H9 (cell line): ENCODE results near the gene NUAK2. TPM values are rescaled to one million over a fixed set of nuclear protein-coding genes. Genes with fewer than 3 reads are reported as not detected.

Experiments
- DNase-seq: peaks from one replicate; pipeline ENCODE4 v3.0.0-alpha.2; 2017
- H2AFZ ChIP-seq: one replicate; pipeline ENCODE4 v1.6.1; 2013; ENCODE audit warnings: mild to moderate bottlenecking, low read length, control low read depth, moderate library complexity
- H2AK5ac ChIP-seq: 2 replicates; pipeline ENCODE4 v1.6.1; 2013; ENCODE audit warnings: low read length, control low read depth, mixed read lengths; ENCODE audit not compliant: insufficient read length
- H2BK120ac ChIP-seq: one replicate; pipeline ENCODE4 v1.6.1; 2013; ENCODE audit warnings: low read depth, mild to moderate bottlenecking, low read length, control low read depth, inconsistent platforms; ENCODE audit not compliant: poor library complexity, severe bottlenecking
- H2BK12ac ChIP-seq: 2 replicates; pipeline ENCODE4 v1.6.1; 2013; ENCODE audit warnings: low read length, control low read depth, mixed read lengths, low read depth; ENCODE audit not compliant: insufficient read length
- H2BK15ac ChIP-seq: 2 replicates; pipeline ENCODE4 v1.6.1; 2013; ENCODE audit warnings: low read depth, low read length, control low read depth
- H2BK20ac ChIP-seq: one replicate; pipeline ENCODE4 v1.6.1; 2013; ENCODE audit warnings: low read depth, mild to moderate bottlenecking, low read length, control low read depth, inconsistent platforms; ENCODE audit not compliant: poor library complexity, severe bottlenecking
- H2BK5ac ChIP-seq: 2 replicates; pipeline ENCODE4 v1.6.1; 2013; ENCODE audit warnings: low read length, control low read depth, mixed read lengths; ENCODE audit not compliant: insufficient read length
- H3K14ac ChIP-seq: 2 replicates; pipeline ENCODE4 v1.6.1; 2013; ENCODE audit warnings: low read length, control low read depth; ENCODE audit not compliant: insufficient read depth
- H3K18ac ChIP-seq: 2 replicates; pipeline ENCODE4 v1.6.1; 2013; ENCODE audit warnings: low read depth, mild to moderate bottlenecking, mixed read lengths, low read length, control low read depth; ENCODE audit not compliant: insufficient read length
- H3K23ac ChIP-seq: 2 replicates; pipeline ENCODE4 v1.6.1; 2013; ENCODE audit warnings: low read length, control low read depth, mixed read lengths, low read depth; ENCODE audit not compliant: insufficient read length
- H3K23me2 ChIP-seq: 2 replicates; pipeline ENCODE4 v1.6.1; 2013; ENCODE audit warnings: low read depth, mild to moderate bottlenecking, mixed read lengths, low read length, control low read depth; ENCODE audit not compliant: insufficient read length, poor library complexity, severe bottlenecking
- H3K27ac ChIP-seq: 2 replicates; pipeline ENCODE4 v1.5.1; 2013; ENCODE audit warnings: low read length, control low read depth, mixed read lengths, low read depth; ENCODE audit not compliant: insufficient read length
- H3K27me3 ChIP-seq: 2 replicates; pipeline ENCODE4 v1.6.1; 2013; ENCODE audit warnings: low read length, control low read depth, inconsistent platforms; ENCODE audit not compliant: insufficient read depth
- H3K4ac ChIP-seq: 2 replicates; pipeline ENCODE4 v1.6.1; 2013; ENCODE audit warnings: low read depth, mild to moderate bottlenecking, control low read depth, inconsistent platforms, low read length, moderate library complexity
- H3K4me1 ChIP-seq: 2 replicates; pipeline ENCODE4 v1.6.1; 2013; ENCODE audit warnings: low read length, control low read depth, inconsistent platforms; ENCODE audit not compliant: insufficient read depth
- H3K4me2 ChIP-seq: 2 replicates; pipeline ENCODE4 v1.6.1; 2013; ENCODE audit warnings: low read length, control low read depth, mixed read lengths; ENCODE audit not compliant: insufficient read length, insufficient read depth
- H3K56ac ChIP-seq: 2 replicates; pipeline ENCODE4 v1.6.1; 2013; ENCODE audit warnings: low read depth, mild to moderate bottlenecking, mixed read lengths, low read length, control low read depth; ENCODE audit not compliant: insufficient read length
- H3K79me1 ChIP-seq: 2 replicates; pipeline ENCODE4 v1.6.1; 2013; ENCODE audit warnings: low read depth, mild to moderate bottlenecking, moderate library complexity, low read length, control low read depth, inconsistent platforms; ENCODE audit not compliant: insufficient read depth, poor library complexity, severe bottlenecking
- H3K79me2 ChIP-seq: 2 replicates; pipeline ENCODE4 v1.6.1; 2013; ENCODE audit warnings: low read length, control low read depth, inconsistent platforms; ENCODE audit not compliant: insufficient read depth
- H3K9ac ChIP-seq: 2 replicates; pipeline ENCODE4 v1.6.1; 2013; ENCODE audit warnings: low read length, control low read depth, mixed read lengths; ENCODE audit not compliant: insufficient read length; ENCODE audit errors: extremely low read depth
- H3K9me3 ChIP-seq: one replicate; pipeline ENCODE4 v1.6.1; 2013; ENCODE audit warnings: low read depth, low read length, inconsistent platforms; ENCODE audit not compliant: control insufficient read depth
- H3T11ph ChIP-seq: one replicate; pipeline ENCODE4 v1.6.1; 2013; ENCODE audit warnings: mild to moderate bottlenecking, low read length, control low read depth, inconsistent platforms
- H4K20me1 ChIP-seq: one replicate; pipeline ENCODE4 v1.6.1; 2013; ENCODE audit not compliant: control insufficient read depth, insufficient read length, insufficient read depth
- H4K5ac ChIP-seq: 2 replicates; pipeline ENCODE4 v1.6.1; 2013; ENCODE audit warnings: low read depth, mild to moderate bottlenecking, mixed read lengths, low read length, control low read depth; ENCODE audit not compliant: insufficient read length
- H4K8ac ChIP-seq: replicated peaks from 2 replicates; pipeline ENCODE4 v1.6.1; 2013; ENCODE audit warnings: low read length, control low read depth, mixed read lengths, low read depth; ENCODE audit not compliant: insufficient read length
- H4K91ac ChIP-seq: 2 replicates; pipeline ENCODE4 v1.6.1; 2013; ENCODE audit warnings: low read depth, mild to moderate bottlenecking, moderate library complexity, mixed read lengths, low read length, control low read depth; ENCODE audit not compliant: insufficient read length
- H3K27ac Mint-ChIP-seq, 3 experiments: 2 replicates in 2 of 3; 3 replicates in 1 of 3; pipeline ENCODE4 v1.8.0; 2020 to 2021; ENCODE audit warnings: mixed read lengths in 3 of 3, mild to moderate bottlenecking in 1 of 3, moderate library complexity in 1 of 3
- H3K27me3 Mint-ChIP-seq: 2 replicates; pipeline ENCODE4 v1.8.0; 2021; ENCODE audit warnings: low read depth, mild to moderate bottlenecking, moderate library complexity, mixed read lengths
- H3K36me3 Mint-ChIP-seq, 3 experiments: 2 replicates in 2 of 3; 3 replicates in 1 of 3; pipeline ENCODE4 v1.8.0; 2020 to 2021; ENCODE audit warnings: low read depth in 3 of 3, mixed read lengths in 3 of 3; ENCODE audit not compliant: insufficient read depth in 1 of 3
- H3K4me1 Mint-ChIP-seq, 2 experiments: 2 replicates each; pipeline ENCODE4 v1.8.0; 2020; ENCODE audit warnings: mixed read lengths in 2 of 2
- H3K4me3 Mint-ChIP-seq, 2 experiments: 2 replicates in 1 of 2; 3 replicates in 1 of 2; pipeline ENCODE4 v1.8.0; 2020 to 2021; ENCODE audit warnings: mild to moderate bottlenecking in 2 of 2, mixed read lengths in 2 of 2, moderate library complexity in 1 of 2
- H3K9me3 Mint-ChIP-seq, 2 experiments: 2 replicates in 1 of 2; 3 replicates in 1 of 2; pipeline ENCODE4 v1.8.0; 2020; ENCODE audit warnings: mild to moderate bottlenecking in 2 of 2, mixed read lengths in 2 of 2, moderate library complexity in 1 of 2
- WGBS: extraction: QIAGEN DNeasy Blood & Tissue Kit; methylation state at CpG from one replicate; pipeline ENCODE4 v1.1.7; 2013; ENCODE audit warnings: missing lambda C conversion rate, low lambda C conversion rate, mixed read lengths; ENCODE audit not compliant: insufficient read length; ENCODE audit errors: extremely low coverage; 5-methylcytosine and 5-hydroxymethylcytosine counted together
- total RNA-seq: library from RNA; stranded (reverse); gene quantifications from 2 replicates; pipeline ENCODE4 v1.2.1, GENCODE V29; 2021
- TF ChIP-seq, protein P1 (sequence below): fragments of 200-600 bp; sonication (generic); conservative IDR thresholded peaks from 3 replicates; pipeline ENCODE4 v1.8.0; 2021; ENCODE audit warnings: antibody characterized with exemption, mild to moderate bottlenecking

Gene NUAK2
- total RNA-seq, 1 experiment from 2014 or later, result 15.4 TPM

GRCh38 chr1:205368478-205368877 lies 46.9 kb upstream of the NUAK2 start:
- no peaks in the 10 kb centered on the region for H3K9me3 ChIP-seq
- no peaks in the 10 kb centered on the region for H3K36me3 Mint-ChIP-seq
- no peak overlapping the region for H3K4me2 ChIP-seq
- H2BK15ac ChIP-seq, result no peak overlapping the region
- no peak overlapping the region for H4K5ac ChIP-seq
- no peak overlapping the region for H3T11ph ChIP-seq
- H4K8ac ChIP-seq, result no peak overlapping the region
- peaks cover 21 to 29% of the 10 kb centered on the region in 2 experiments for H3K4me1 Mint-ChIP-seq
- H3K79me2 ChIP-seq, result no peaks in the 10 kb centered on the region
- no peak overlapping the region for H3K56ac ChIP-seq
- H3K18ac ChIP-seq, result no peak overlapping the region
- H3K9me3 Mint-ChIP-seq, result no peaks in the 10 kb centered on the region
- H3K14ac ChIP-seq, result no peak overlapping the region
- no peak overlapping the region for H3K27ac ChIP-seq
- H2BK12ac ChIP-seq, result no peak overlapping the region
- no peak overlapping the region for H3K9ac ChIP-seq
- no peak overlapping the region for H4K91ac ChIP-seq
- H3K27me3 Mint-ChIP-seq, result no peaks in the 10 kb centered on the region; the same call in 1 of the 2 replicates
- H3K79me1 ChIP-seq, result no peaks in the 10 kb centered on the region
- no peak overlapping the region for H3K4me3 Mint-ChIP-seq
- no peaks in the 10 kb centered on the region for H4K20me1 ChIP-seq
- H2AFZ ChIP-seq, result no peak overlapping the region
- no CpG with 5 or more reads among the region's 6 CpGs for WGBS
- H3K27me3 ChIP-seq, result no peaks in the 10 kb centered on the region
- H2BK120ac ChIP-seq, result no peak overlapping the region
- H2BK20ac ChIP-seq, result no peak overlapping the region
- no peak overlapping the region for H3K23ac ChIP-seq
- H2BK5ac ChIP-seq, result no peak overlapping the region
- H3K4me1 ChIP-seq, result peaks cover 6% of the 10 kb centered on the region; the same call in 1 of the 2 replicates
- DNase-seq, result no peak
- no peak overlapping the region for H2AK5ac ChIP-seq
- H3K23me2 ChIP-seq, result no peaks in the 10 kb centered on the region
- TF ChIP-seq, protein P1, sequence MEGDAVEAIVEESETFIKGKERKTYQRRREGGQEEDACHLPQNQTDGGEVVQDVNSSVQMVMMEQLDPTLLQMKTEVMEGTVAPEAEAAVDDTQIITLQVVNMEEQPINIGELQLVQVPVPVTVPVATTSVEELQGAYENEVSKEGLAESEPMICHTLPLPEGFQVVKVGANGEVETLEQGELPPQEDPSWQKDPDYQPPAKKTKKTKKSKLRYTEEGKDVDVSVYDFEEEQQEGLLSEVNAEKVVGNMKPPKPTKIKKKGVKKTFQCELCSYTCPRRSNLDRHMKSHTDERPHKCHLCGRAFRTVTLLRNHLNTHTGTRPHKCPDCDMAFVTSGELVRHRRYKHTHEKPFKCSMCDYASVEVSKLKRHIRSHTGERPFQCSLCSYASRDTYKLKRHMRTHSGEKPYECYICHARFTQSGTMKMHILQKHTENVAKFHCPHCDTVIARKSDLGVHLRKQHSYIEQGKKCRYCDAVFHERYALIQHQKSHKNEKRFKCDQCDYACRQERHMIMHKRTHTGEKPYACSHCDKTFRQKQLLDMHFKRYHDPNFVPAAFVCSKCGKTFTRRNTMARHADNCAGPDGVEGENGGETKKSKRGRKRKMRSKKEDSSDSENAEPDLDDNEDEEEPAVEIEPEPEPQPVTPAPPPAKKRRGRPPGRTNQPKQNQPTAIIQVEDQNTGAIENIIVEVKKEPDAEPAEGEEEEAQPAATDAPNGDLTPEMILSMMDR, result no peak
- no peak overlapping the region for H3K4ac ChIP-seq
- H3K27ac Mint-ChIP-seq, result no peak overlapping the region
